A172 (cell line): ENCODE data around the gene TMEM59L. TPM values are rescaled to one million over a fixed set of nuclear protein-coding genes. Genes with fewer than 3 reads are reported as not detected.
"Not testable (repeated sequence)": the region's sequence is repeated elsewhere in the genome, so short reads cannot be mapped to it uniquely, and the experiment has no call there.

Experiments used
- DNase-seq: peaks from one replicate; pipeline ENCODE4 v3.0.0-alpha.2; 2015; ENCODE audit warnings: low spot score
- total RNA-seq: library from RNA; depleted of rRNA; stranded (reverse); fragments of >200 nt; shearing (Covaris generic); gene quantifications from 2 replicates; pipeline ENCODE4 v1.2.3, GENCODE V29; 2014; rRNA removed

The TMEM59L gene
- total RNA-seq, result 5.2 and 5.4 TPM in 2 replicates

DNA sequence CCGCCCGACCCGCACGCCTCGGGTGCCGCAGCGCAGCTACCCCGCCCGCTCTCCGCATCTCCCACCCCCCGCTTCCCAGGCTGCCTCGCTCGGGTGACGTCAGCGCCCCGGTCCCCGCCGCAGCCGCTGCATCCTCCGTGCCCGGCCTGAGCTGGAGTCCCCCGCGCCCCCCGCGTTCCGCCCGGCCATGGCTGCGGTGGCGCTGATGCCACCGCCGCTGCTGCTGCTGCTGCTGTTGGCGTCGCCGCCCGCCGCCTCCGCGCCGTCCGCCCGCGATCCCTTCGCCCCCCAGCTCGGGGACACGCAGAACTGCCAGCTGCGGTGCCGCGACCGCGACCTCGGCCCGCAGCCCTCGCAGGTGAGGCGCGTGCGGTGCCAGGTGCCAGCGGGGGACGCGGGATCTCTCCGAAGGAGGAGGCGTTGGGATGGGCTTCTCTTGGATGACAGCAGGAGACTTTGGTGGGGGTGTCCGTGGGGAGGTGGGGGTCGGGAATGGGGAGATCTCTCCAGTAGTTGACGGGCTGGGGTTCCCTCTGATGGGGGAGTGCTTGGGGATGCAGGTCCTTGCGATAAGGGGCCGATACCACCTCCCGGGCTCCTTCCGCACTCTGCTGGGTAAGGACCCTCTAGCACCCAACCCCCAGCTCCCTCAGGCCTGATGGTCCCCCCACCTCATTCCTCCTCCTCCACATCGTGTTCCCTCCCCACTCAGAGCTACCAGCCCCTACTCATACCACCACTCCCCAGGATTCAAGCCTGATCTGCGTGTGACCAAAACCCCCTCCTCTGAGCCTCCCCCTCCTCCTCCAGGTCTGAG is at the start of gene TMEM59L:
Gene TMEM59L, plus strand, starts transcription at position 99 of the 817 bp plus-strand sequence. Its CDS starts 89 bp downstream, at position 188.
- DNase-seq, result no peak

DNA sequence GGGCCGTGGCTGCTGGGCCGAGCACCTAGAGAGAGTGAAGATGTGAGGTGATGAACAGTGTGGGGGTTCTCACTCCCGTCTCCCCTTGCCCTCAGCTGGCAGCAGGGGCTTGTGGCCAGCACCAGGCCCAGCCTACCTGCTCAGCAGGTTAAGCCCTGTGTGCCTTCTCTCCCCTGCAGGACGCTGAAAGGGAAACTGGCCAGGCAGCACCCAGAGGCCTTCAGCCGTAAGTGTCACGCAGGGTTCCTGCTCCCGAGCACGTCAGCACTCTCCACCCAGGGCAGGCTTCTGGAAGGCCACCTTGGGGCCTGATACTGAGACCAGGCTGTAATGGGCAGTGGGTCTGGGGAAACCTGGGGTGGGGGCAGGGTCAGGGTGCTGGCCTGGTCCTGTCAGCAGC is 45.7 kb upstream of the TMEM59L start:
- DNase-seq, result no peak

- no peak for DNase-seq
Observed at GRCh38 chr19:18568367-18568766, 44.3 kb upstream of the TMEM59L start.

DNA sequence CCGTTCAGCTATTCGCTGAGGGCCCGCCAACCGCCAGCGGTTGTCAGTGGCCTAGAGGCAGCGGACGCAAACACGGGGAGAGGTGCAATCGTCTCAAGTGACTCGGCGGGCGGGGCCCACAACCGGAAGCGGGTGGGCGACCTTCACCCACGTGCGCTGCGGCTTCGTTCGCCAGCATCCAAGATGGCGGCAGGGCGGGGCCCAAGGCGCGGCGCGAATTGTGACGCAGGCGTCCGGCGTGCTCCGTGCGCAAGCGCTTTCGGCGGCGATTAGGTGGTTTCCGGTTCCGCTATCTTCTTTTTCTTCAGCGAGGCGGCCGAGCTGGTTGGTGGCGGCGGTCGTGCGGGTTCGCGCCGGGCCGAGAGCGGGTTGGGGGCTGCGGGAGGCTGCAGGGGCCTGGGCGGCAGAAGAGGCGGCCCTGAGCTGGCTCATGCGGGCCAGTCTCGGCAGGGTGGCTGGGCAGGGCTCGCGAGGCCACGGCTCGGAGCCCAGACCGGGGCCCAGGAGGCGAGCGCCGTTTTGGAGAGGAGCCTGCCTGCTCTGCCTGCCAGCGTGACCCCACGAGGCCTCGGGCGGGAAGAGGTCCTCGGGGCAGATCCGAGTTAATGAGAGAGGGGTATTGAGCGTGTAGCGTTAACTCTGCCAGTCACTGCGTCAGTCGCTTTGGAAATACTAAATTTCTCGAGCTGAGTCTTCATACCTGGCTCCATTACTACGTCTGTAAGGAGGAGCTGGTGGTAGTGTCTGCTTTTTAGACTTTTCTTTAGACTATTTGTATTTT is 40.9 kb upstream of the TMEM59L start, which contains the start of gene UBA52:
Gene UBA52, plus strand, starts transcription at position 294 of the 781 bp plus-strand sequence. CDS start 1,444 bp downstream, outside the sequence.
- DNase-seq, result peak; percentile 95

GRCh38 chr19:18574691-18575291 is 37.9 kb upstream of the TMEM59L start:
- DNase-seq, result no peak

DNA sequence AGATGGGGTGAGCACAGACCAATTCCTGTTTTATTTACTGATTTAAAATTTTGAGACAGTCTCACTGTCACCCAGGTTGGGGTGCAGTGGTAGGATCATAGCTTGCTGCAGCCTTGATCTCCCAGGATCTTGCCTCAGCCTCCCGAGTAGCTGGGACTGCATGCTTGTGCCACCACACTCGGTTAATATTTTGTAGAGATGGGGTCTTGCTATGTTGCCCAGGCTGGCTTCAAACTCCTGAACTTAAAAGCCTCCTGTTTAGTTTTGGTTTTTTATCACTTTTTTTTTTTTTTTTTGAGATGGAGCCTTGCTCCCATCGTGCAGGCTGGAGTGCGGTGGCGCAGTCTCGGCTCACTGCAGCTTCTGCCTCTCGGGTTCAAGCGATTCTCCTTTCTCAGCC is 36.3 kb upstream of the TMEM59L start:
- DNase-seq, result no peak

DNA sequence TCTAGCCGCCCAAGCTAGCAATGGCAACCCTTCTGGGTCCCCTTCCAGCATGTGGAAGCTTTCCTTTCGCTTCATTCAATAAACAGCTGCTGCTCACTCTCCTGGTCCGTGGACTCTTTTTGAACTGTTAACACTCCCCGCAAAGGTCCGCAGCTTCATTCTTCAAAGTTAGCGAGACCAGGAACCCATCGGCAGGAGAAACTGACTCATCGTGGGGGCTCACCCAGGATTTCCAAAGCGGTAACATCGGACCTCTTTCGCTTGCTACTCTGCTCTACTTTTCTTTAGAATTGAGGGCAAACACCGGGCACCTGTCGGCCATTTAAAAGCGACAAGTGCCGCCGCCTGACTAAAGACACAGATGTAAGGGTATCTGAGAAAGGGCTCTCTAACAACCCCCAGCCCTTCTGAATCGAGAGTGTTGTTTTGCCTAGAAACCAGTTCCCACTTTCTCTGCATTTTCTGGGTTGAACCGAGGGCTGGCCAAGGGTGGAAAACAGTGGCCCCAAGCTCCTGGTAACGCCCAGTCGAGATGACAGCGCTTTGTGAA is 35.2 kb upstream of the TMEM59L start:
- DNase-seq, result no peak

GRCh38 chr19:18580311-18580710 is 32.4 kb upstream of the TMEM59L start:
- DNase-seq, result no peak

DNA sequence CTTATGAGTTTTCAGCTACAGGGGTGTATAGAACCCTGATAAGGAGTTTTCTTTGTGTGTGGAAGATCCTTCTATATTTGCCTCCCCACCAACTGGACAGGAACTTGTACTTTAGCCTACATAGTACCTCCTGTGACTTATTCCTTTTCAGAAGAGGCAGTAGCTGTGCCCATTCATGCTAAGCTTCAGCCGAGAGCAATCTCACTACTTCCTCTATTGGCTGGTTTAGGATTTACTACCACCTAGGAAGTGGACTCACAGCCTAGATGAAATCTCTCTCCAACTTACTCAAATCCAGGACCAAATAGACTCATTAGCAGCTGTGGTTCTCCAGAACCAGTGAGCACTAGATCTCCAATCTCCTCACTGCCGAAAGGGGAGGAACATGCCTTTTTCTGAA is 26.4 kb upstream of the TMEM59L start:
- no peak for DNase-seq

GRCh38 chr19:18587561-18587960 is 25.1 kb upstream of the TMEM59L start:
- no peak for DNase-seq

DNA sequence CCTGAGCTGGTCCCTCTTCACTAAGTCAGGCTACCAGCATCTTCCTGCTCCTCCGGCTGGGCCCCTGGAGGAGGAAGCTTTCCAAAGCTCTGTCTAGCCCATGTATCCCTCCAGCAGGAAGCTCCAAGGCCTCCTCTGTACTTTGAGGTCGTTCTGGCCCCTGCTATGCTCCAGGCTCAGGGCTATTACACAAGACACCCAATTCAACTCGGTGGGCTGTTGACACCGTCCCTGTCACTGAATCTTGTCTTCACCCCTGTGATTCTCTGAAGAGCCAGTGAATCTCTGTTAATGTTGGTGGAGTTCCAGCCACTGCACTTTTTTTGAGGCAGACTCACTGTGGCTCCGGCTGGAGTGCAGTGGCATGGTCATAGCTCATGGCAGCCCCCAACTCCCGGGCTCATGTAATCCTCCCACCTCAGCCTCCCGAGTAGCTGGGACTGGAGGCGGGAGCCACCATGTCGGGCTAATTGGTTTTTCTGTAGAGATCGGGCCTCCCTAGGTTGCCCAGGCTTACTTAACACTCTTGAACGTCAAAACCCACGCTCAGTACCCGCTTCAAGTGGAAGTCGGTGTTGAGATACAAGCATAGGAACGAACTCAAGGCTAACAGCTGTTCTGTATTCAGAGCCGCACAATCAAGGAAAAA is 24.6 kb upstream of the TMEM59L start:
- DNase-seq, result no peak

DNA sequence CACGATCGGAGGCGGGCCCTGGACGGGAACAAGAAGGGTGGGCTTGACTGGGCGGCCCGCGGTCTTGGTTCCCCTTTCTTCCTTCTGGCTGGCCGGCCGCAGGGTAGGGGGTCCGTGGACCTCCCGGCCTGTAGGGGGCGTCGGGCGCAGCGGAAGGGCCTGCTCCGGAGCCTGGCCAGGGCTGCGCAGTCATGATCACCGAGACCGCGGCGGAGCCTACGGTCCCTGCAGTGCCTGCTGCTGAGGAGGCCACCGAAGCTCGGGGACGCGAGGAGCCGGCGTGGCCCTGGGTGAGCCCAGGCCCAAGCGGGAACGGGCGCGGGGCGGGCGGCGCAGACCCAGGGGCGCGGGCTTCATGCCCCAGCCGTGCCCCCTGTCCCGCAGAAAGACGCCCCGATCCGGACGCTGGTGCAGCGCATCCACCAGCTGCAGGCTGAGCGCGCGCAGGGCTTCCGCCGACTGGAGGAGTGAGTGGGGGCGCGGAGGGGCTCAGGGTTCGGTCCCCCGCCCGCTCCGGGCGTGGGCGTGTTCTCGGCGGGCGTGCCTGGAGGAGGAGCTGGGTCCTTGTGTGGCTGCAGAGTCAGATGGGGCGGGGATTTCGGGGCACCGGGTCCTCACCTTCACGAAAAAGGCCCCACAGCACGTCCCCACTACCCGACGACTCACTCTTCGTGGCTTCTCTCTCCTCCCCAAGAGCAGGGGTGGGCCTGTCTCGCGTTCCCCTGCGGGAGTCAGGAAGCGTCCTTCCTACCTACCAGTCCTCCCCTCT is 23.9 kb upstream of the TMEM59L start, which contains the start of gene REX1BD:
Gene REX1BD, plus strand, starts transcription at position 188 of the 769 bp plus-strand sequence. Its CDS starts 4 bp downstream, at position 192.
- DNase-seq, result peak; percentile 73

GRCh38 chr19:18589380-18590272 is 23.0 kb upstream of the TMEM59L start:
- DNase-seq, result no peak

- no peak for DNase-seq
Observed at GRCh38 chr19:18590273-18591272, 22.1 kb upstream of the TMEM59L start.

- no peak for DNase-seq
Observed at GRCh38 chr19:18591735-18592385, 20.8 kb upstream of the TMEM59L start.

GRCh38 chr19:18592732-18593131 is 19.9 kb upstream of the TMEM59L start:
- DNase-seq, result not testable (repeated sequence)

DNA sequence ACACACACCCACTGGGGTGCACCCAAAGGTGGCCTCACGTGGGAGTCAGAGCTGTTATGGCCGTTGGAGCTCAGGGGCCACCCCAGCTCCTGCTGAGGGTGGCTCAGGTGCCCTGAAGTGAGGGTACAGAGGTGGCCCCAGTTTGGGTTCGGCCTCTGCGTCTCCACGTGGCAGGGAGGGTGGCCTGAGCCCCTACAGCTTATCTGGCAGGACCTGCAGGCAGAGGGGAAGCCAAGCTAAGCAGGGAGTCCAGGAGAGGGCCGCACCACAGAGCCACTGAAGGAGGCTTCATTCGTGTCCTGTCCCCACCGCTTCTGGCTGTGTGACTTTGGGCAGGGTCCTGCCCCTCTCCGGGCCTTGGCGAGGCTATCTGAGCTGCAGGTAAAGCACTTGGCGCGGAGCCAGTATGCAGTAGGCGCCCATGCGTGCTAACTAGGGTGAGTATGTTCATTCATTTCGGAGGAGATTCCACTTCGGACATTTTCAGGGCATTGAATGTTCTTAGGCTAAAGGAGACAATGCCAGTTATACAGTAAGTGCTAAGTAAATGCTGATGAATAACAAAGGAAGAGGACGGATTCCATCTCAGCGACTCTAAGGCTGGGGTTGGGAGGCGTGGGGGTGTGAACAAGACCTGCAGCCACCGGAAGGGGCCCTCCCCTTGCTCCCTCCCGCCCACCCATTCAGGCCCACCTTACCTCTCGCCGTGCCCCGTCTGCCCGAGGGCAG is 19.1 kb upstream of the TMEM59L start:
- no peak for DNase-seq
